Measurements from ENCODE around the gene ABCB11.

The ABCB11 gene

GRCh38 chr2:168895771-168896170 is 135.4 kb downstream of the ABCB11 start:
- DNase-seq (ENCODE audit: low read depth): no peak
- no peak overlapping the region for H3K4me3 ChIP-seq (ENCODE audit: low read depth, low read length)
- TF ChIP-seq CTCF (IDR thresholded peaks at IDR 0.05; ENCODE audit: low read depth, low read length) (no peak), POLR2A (IDR thresholded peaks at IDR 0.05; ENCODE audit: extremely low read depth, insufficient read length) (no peak), MYC (IDR thresholded peaks at IDR 0.05; ENCODE audit: low read depth, low read length) (no peak), MAX (IDR thresholded peaks at IDR 0.05; ENCODE audit: low read depth, low read length) (no peak)

GRCh38 chr2:168894720-168895119 is 136.4 kb downstream of the ABCB11 start:
- H3K4me3 ChIP-seq (ENCODE audit: low read depth, low read length): no peak overlapping the region
- TF ChIP-seq MYC (IDR thresholded peaks at IDR 0.05; ENCODE audit: low read depth, low read length) (no peak), CTCF (IDR thresholded peaks at IDR 0.05; ENCODE audit: low read depth, low read length) (no peak), POLR2A (IDR thresholded peaks at IDR 0.05; ENCODE audit: extremely low read depth, insufficient read length) (no peak), MAX (IDR thresholded peaks at IDR 0.05; ENCODE audit: low read depth, low read length) (no peak)
- no peak for DNase-seq (ENCODE audit: low read depth)

- no peak overlapping the region for H3K4me3 ChIP-seq (ENCODE audit: low read depth, low read length)
- DNase-seq (ENCODE audit: low read depth): no peak
- TF ChIP-seq MAX (IDR thresholded peaks at IDR 0.05; ENCODE audit: low read depth, low read length) (no peak), CTCF (IDR thresholded peaks at IDR 0.05; ENCODE audit: low read depth, low read length) (no peak), MYC (IDR thresholded peaks at IDR 0.05; ENCODE audit: low read depth, low read length) (no peak), POLR2A (IDR thresholded peaks at IDR 0.05; ENCODE audit: extremely low read depth, insufficient read length) (no peak)
Observed at GRCh38 chr2:168894101-168894500, 137.0 kb downstream of the ABCB11 start.

- H3K4me3 ChIP-seq (ENCODE audit: low read depth, low read length): no peak overlapping the region
- TF ChIP-seq POLR2A (IDR thresholded peaks at IDR 0.05; ENCODE audit: extremely low read depth, insufficient read length) (no peak), MYC (IDR thresholded peaks at IDR 0.05; ENCODE audit: low read depth, low read length) (no peak), MAX (IDR thresholded peaks at IDR 0.05; ENCODE audit: low read depth, low read length) (no peak), CTCF (IDR thresholded peaks at IDR 0.05; ENCODE audit: low read depth, low read length) (no peak)
- DNase-seq (ENCODE audit: low read depth): no peak
Observed at GRCh38 chr2:168892327-168892726, 138.8 kb downstream of the ABCB11 start.

- no peak for TF ChIP-seq CTCF (IDR thresholded peaks at IDR 0.05; ENCODE audit: low read depth, low read length)
- TF ChIP-seq POLR2A (IDR thresholded peaks at IDR 0.05; ENCODE audit: extremely low read depth, insufficient read length): peak; percentile 52
- TF ChIP-seq MYC (IDR thresholded peaks at IDR 0.05; ENCODE audit: low read depth, low read length): peak; percentile 38; the same call in 1 of the 2 replicates
- TF ChIP-seq MAX (IDR thresholded peaks at IDR 0.05; ENCODE audit: low read depth, low read length): peak; percentile 26; the same call in 1 of the 2 replicates
- H3K4me3 ChIP-seq (ENCODE audit: low read depth, low read length): peak within 1 kb of the TSS; percentile 94
Observed at GRCh38 chr2:168890006-168890782, 140.9 kb downstream of the ABCB11 start, which contains the start of gene SPC25. TSS of gene SPC25 (minus strand) at chr2:168890430. CDS start at chr2:168889519, 911 bp downstream.

More at GRCh38 chr2:168890006-168890782, 140.9 kb downstream of the ABCB11 start, which contains the start of gene SPC25:
- DNase-seq (ENCODE audit: low read depth): peak; percentile 96
